MCF 10A (cell line): ENCODE results near the gene LRRC75A. TPM values are rescaled to one million over a fixed set of nuclear protein-coding genes. Genes with fewer than 3 reads are reported as not detected.

Source experiments
- BruUV-seq: library from RNA; stranded (reverse); fragments of 400-500 nt; replicated peaks from 2 replicates; lab custom pipeline; 2021; lab: Mats Ljungman, UMichigan
- CTCF ChIA-PET: fragments of 300-600 bp; sonication (Branson Sonifier 250); formaldehyde crosslinking; extraction: SDS; loops from one replicate; lab custom pipeline; 2021; ENCODE audit warnings: antibody characterized with exemption, inconsistent platforms; lab: Yijun Ruan, JAX
- POLR2A ChIA-PET: fragments of 300-600, 350-650 bp; sonication (Branson Sonifier 250); formaldehyde crosslinking; extraction: SDS; loops from one replicate; lab custom pipeline; 2020; ENCODE audit warnings: antibody characterized with exemption, inconsistent platforms; lab: Yijun Ruan, JAX
- DNase-seq: peaks from one replicate; pipeline ENCODE4 v3.0.0-alpha.2; 2018; ENCODE audit not compliant: unreplicated experiment
- H3K27ac Mint-ChIP-seq: one replicate; pipeline ENCODE4 v1.8.0; 2022; ENCODE audit warnings: mild to moderate bottlenecking, low read depth, mixed read lengths; ENCODE audit not compliant: unreplicated experiment
- H3K27me3 Mint-ChIP-seq: one replicate; pipeline ENCODE4 v1.8.0; 2022; ENCODE audit warnings: mixed read lengths; ENCODE audit not compliant: insufficient read depth, unreplicated experiment
- H3K36me3 Mint-ChIP-seq: one replicate; pipeline ENCODE4 v1.8.0; 2022; ENCODE audit warnings: mild to moderate bottlenecking, moderate library complexity, mixed read lengths; ENCODE audit not compliant: insufficient read depth, unreplicated experiment
- H3K4me1 Mint-ChIP-seq: one replicate; pipeline ENCODE4 v1.8.0; 2022; ENCODE audit warnings: mixed read lengths; ENCODE audit not compliant: insufficient read depth, unreplicated experiment
- H3K4me3 Mint-ChIP-seq: one replicate; pipeline ENCODE4 v1.8.0; 2022; ENCODE audit warnings: mild to moderate bottlenecking, moderate library complexity, mixed read lengths; ENCODE audit not compliant: unreplicated experiment
- H3K9me3 Mint-ChIP-seq: one replicate; pipeline ENCODE4 v1.8.0; 2022; ENCODE audit warnings: mixed read lengths; ENCODE audit not compliant: unreplicated experiment
- intact Hi-C: fragments of 100-400 bp; cut with micrococcal nuclease; formaldehyde crosslinking; loops from 2 replicates; pipeline ENCODE4 v1.14.1; 2022
- total RNA-seq: library from RNA; stranded (reverse); gene quantifications from 2 replicates; pipeline ENCODE4 v1.2.3, GENCODE V29; 2022
- TF ChIP-seq, protein P1 (sequence below): fragments of 200-600 bp; IDR thresholded peaks from one replicate; pipeline ENCODE4 v1.8.0; 2022; ENCODE audit warnings: antibody characterized with exemption, mild to moderate bottlenecking; ENCODE audit not compliant: unreplicated experiment

Gene LRRC75A
- total RNA-seq, 1 experiment from 2014 or later = 0.30 TPM

DNA sequence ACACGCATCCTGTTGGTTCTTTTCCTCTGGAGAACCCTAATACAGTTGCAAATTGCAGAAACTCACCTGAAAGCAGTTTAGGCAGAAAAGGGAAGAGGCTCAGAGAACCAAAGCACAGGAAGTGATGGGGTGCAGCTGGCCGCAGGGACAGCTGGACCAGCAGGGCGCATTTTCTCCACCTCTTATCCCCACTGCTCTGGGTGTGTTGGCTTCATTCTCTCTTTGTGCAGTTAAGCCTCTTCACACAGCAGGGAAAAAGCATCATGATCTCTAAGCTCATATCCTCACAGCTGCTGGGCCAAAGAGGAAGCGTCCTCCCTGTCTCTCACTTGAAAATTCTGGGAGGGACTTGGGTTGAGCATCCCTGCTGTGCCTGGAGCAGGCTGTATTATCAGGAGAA is 20.0 kb upstream of the LRRC75A start:
- CTCF ChIA-PET = interaction anchor here (1.4 to 5.7 kb wide), 4 partner anchors 10 to 59 kb away, joined by 3 to 34 read pairs (median 6); no protein-coding TSS in a partner anchor
- Mint-ChIP-seq H3K27me3 (peaks cover 40% of the 10 kb centered on the region), H3K36me3 (no peaks in the 10 kb centered on the region), H3K4me3 (no peak overlapping the region), H3K4me1 (peaks cover 15% of the 10 kb centered on the region), H3K27ac (no peak overlapping the region), H3K9me3 (no peaks in the 10 kb centered on the region)
- POLR2A ChIA-PET = no interaction called here
- intact Hi-C loops = no loop called here
- DNase-seq = no peak
- TF ChIP-seq, protein P1, sequence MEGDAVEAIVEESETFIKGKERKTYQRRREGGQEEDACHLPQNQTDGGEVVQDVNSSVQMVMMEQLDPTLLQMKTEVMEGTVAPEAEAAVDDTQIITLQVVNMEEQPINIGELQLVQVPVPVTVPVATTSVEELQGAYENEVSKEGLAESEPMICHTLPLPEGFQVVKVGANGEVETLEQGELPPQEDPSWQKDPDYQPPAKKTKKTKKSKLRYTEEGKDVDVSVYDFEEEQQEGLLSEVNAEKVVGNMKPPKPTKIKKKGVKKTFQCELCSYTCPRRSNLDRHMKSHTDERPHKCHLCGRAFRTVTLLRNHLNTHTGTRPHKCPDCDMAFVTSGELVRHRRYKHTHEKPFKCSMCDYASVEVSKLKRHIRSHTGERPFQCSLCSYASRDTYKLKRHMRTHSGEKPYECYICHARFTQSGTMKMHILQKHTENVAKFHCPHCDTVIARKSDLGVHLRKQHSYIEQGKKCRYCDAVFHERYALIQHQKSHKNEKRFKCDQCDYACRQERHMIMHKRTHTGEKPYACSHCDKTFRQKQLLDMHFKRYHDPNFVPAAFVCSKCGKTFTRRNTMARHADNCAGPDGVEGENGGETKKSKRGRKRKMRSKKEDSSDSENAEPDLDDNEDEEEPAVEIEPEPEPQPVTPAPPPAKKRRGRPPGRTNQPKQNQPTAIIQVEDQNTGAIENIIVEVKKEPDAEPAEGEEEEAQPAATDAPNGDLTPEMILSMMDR = no peak
- no TSS peak for BruUV-seq

DNA sequence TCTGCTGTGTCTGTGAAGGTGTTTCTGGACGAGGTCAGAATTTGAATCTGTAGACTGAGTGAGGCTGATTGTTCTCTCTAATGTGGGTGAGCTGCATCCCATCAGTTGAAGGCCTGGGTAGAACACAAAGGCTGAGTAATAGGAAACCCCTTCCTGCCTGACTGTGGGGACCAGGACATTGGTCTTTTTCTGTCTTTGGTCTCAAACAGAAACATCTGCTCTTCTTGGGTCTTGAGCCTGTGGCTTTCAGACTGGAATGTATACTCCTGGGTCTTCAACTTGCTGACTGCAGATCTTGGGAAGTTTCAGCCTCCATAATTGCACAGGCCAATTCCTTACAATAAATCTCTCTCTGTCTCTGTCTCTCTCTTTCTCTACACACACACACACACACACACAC is 19.6 kb upstream of the LRRC75A start:
- no TSS peak for BruUV-seq
- no peak overlapping the region for H3K27ac Mint-ChIP-seq
- H3K4me1 Mint-ChIP-seq = peaks cover 13% of the 10 kb centered on the region
- TF ChIP-seq, protein P1 = no peak
- peaks cover 39% of the 10 kb centered on the region for H3K27me3 Mint-ChIP-seq
- no peak overlapping the region for H3K4me3 Mint-ChIP-seq
- intact Hi-C loops = no loop called here
- DNase-seq = no peak
- no peaks in the 10 kb centered on the region for H3K36me3 Mint-ChIP-seq
- POLR2A ChIA-PET = no interaction called here
- CTCF ChIA-PET = interaction anchor here (1.4 to 5.7 kb wide), 4 partner anchors 10 to 59 kb away, joined by 3 to 34 read pairs (median 6); no protein-coding TSS in a partner anchor
- no peaks in the 10 kb centered on the region for H3K9me3 Mint-ChIP-seq

DNA sequence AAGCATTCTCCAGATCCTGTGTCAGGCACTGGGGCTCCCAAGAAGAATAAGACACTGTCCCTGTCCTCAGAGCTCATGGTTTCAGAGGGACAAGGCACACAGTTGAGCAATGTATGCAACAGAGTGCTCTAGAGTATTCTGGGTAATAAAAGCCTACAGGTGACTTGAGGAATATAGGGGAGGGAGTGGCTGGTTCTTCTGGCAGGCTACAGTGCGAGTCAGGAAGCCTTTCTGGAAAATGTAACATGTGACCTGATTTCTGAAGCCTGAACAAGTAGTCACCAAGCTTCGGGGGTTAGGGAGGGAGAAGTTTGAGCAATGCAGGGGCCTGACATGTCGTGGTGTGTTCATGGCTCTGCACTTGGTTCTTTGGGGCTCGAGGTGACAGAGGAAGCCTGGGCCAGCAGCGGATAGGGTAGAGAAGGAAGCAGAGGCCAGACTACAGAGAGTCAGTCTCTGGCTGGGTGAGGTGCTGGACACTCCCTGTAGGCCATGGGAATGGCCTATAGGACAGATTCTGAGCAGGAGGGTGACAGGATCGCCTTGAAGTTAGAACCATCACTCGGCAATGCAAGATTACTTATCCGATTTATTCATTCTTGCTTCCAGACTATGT is 16.0 kb upstream of the LRRC75A start:
- peaks cover 6% of the 10 kb centered on the region for H3K4me1 Mint-ChIP-seq
- intact Hi-C loops = no loop called here
- H3K4me3 Mint-ChIP-seq = no peak overlapping the region
- DNase-seq = no peak
- TF ChIP-seq, protein P1 = no peak
- H3K27ac Mint-ChIP-seq = no peak overlapping the region
- no peaks in the 10 kb centered on the region for H3K9me3 Mint-ChIP-seq
- peaks cover 16% of the 10 kb centered on the region for H3K27me3 Mint-ChIP-seq
- ChIA-PET POLR2A (interaction anchor here (0.7 to 2.0 kb wide), 6 partner anchors 12 to 490 kb away, joined by 3 to 4 read pairs (median 4); partner anchors contain the start of gene UBB), CTCF (interaction anchor here (0.5 to 5.7 kb wide), 3 partner anchors 14 to 207 kb away, joined by 3 to 34 read pairs (median 4); no protein-coding TSS in a partner anchor)
- H3K36me3 Mint-ChIP-seq = no peaks in the 10 kb centered on the region
- BruUV-seq = no TSS peak

DNA sequence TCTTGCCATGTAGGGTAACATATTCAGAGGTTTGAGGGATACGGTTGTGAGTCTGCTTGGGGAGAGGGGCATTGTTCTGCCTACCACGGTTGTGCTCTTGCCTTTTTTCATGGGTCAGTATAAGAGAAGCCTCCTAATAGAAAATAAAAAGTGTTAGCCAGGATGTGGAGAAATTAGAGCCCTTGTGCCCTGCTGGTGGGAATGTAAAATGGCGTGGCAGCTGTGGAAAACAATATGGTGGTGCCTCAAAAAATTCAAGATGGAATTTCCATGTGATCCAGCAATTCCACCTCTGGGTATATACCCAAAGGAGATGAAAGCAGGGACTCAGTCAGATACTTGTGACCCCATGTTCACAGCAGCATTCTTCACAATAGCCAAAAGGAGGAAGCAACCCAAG is 14.2 kb upstream of the LRRC75A start:
- DNase-seq = no peak
- Mint-ChIP-seq H3K9me3 (no peaks in the 10 kb centered on the region), H3K27me3 (peaks cover 9% of the 10 kb centered on the region), H3K27ac (no peak overlapping the region), H3K4me1 (peaks cover 6% of the 10 kb centered on the region), H3K4me3 (no peak overlapping the region), H3K36me3 (no peaks in the 10 kb centered on the region)
- intact Hi-C loops = no loop called here
- CTCF ChIA-PET = interaction anchor here (2.4 kb wide), 1 partner anchor 15 kb away, joined by 9 read pairs; no protein-coding TSS in a partner anchor
- no TSS peak for BruUV-seq
- POLR2A ChIA-PET = interaction anchor here (0.6 kb wide), 1 partner anchor 70 kb away, joined by 5 read pairs; no protein-coding TSS in a partner anchor
- TF ChIP-seq, protein P1 = no peak
